Stimulated activated naive CD8-positive, alpha-beta T cell treated with anti-CD3 and anti-CD28 coated beads, Interleukin-15, amount 100 ng/mL, for 72 hours (primary cell): ENCODE measurements around the gene FRMD8.

ENCODE experiments used
- ATAC-seq: fragments of 150-1000 bp; cut with Tn5 transposase; 2 replicates; pipeline ENCODE4 v1.10.0; 2021; ENCODE audit warnings: mild to moderate bottlenecking, moderate library complexity
- DNase-seq, 2 donors: peaks; one replicate each; pipeline ENCODE4 v3.0.0; 2021 to 2022
- H3K27ac Mint-ChIP-seq, 2 donors: one replicate each; pipeline ENCODE4 v1.8.0; 2022; ENCODE audit warnings: mild to moderate bottlenecking in 2 of 2, mixed read lengths in 2 of 2, moderate library complexity in 2 of 2
- H3K27me3 Mint-ChIP-seq: one replicate; pipeline ENCODE4 v1.8.0; 2022; ENCODE audit warnings: mixed read lengths
- H3K4me1 Mint-ChIP-seq: one replicate; pipeline ENCODE4 v1.8.0; 2022; ENCODE audit warnings: mild to moderate bottlenecking, mixed read lengths
- H3K4me3 Mint-ChIP-seq, 2 donors: one replicate each; pipeline ENCODE4 v1.8.0; 2022; ENCODE audit warnings: mild to moderate bottlenecking in 2 of 2, mixed read lengths in 2 of 2, moderate library complexity in 1 of 2
- H3K9me3 Mint-ChIP-seq, 2 donors: one replicate each; pipeline ENCODE4 v1.8.0; 2022; ENCODE audit warnings: mixed read lengths in 2 of 2

Gene FRMD8, protein sequence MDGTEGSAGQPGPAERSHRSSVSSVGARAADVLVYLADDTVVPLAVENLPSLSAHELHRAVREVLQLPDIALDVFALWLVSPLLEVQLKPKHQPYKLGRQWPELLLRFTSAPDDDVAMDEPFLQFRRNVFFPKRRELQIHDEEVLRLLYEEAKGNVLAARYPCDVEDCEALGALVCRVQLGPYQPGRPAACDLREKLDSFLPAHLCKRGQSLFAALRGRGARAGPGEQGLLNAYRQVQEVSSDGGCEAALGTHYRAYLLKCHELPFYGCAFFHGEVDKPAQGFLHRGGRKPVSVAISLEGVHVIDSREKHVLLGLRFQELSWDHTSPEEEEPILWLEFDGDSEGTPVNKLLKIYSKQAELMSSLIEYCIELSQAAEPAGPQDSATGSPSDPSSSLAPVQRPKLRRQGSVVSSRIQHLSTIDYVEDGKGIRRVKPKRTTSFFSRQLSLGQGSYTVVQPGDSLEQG

DNA sequence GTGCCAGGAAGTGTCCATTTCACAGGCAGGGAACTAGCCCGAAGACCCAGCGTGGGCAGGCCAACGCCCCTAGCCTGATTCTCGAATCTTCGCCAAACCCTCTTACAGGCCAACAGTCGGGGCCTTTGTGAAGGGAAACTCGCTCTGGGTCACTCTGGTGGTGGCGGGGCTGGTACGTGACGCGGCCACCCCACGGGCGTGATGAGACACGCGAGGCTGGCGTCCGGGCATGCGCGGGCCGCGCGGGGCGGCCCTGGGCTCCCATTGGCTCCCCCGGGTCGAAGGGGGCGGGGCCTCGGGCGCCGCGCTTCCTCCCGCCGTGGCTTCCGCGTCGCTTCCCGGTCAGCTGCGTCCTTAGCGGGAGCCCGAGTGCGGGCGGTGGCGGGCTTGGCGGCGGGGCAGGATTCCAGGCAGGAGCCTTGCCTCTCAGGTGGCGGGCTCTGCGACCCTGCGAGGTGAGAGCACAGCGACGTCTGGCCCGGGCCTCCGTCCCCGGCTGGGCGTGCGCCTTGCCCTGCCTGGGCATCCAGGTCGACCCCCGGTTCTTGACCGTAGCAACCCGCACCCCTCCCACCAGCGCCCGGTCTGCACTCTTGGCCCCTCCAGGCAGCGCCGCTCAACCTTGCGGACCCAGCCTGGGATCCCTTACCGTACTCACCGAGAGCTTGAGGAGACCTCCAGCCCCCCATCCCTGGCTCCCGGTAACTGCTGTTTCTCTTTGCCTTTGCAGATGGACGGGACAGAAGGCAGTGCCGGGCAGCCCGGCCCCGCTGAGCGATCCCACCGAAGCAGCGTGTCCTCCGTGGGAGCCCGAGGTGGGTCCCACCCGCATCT, at the start of gene FRMD8:
FRMD8 (plus strand) TSS at position 331 of the 834 bp plus-strand sequence; CDS start at position 731, 400 bp downstream.
- Mint-ChIP-seq H3K4me3 (peak within 1 kb of the TSS; percentile 84 to 96), H3K4me1 (peaks cover 92% of the 10 kb centered on the region), H3K27me3 (no peaks in the 10 kb centered on the region), H3K9me3 (no peaks in the 10 kb centered on the region), H3K27ac (peak within 1 kb of the TSS; percentile 95 to 97)
- ATAC-seq, result peak; percentile 14
- DNase-seq, result peak; percentile 72 to 75

GRCh38 chr11:65338676-65339075, 47.8 kb upstream of the FRMD8 start:
- peak overlapping the region in 1 of 2 donors; percentile 35 for H3K27ac Mint-ChIP-seq
- peaks cover 47% of the 10 kb centered on the region for H3K4me1 Mint-ChIP-seq
- ATAC-seq (no peak), DNase-seq (no peak)
- H3K4me3 Mint-ChIP-seq, result no peak overlapping the region
- no peaks in the 10 kb centered on the region for H3K9me3 Mint-ChIP-seq
- H3K27me3 Mint-ChIP-seq, result no peaks in the 10 kb centered on the region

DNA sequence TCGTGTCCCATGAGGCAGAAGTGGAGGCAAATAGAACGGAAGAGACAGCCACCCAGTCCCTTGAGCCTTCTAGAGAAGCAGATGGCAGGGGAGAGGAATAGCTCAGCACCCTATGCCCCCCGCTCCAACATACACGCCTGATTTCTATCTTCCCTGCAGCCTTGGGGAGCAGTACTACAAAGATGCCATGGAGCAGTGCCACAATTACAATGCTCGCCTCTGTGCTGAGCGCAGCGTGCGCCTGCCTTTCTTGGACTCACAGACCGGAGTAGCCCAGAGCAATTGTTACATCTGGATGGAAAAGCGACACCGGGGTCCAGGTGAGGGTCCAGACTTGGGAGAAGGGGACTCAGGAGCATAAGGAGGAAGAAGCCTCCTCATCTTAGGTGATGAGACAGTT, 46.2 kb upstream of the FRMD8 start:
- ATAC-seq (no peak), DNase-seq (no peak)
- Mint-ChIP-seq H3K27me3 (no peaks in the 10 kb centered on the region), H3K9me3 (no peaks in the 10 kb centered on the region), H3K4me3 (no peak overlapping the region), H3K4me1 (peaks cover 37% of the 10 kb centered on the region), H3K27ac (peak overlapping the region in 1 of 2 donors; percentile 9)

GRCh38 chr11:65341856-65342255, 44.6 kb upstream of the FRMD8 start:
- Mint-ChIP-seq H3K27ac (no peak overlapping the region), H3K4me1 (peaks cover 30% of the 10 kb centered on the region), H3K4me3 (no peak overlapping the region), H3K9me3 (no peaks in the 10 kb centered on the region), H3K27me3 (no peaks in the 10 kb centered on the region)
- ATAC-seq (no peak), DNase-seq (no peak)

- no peaks in the 10 kb centered on the region for H3K9me3 Mint-ChIP-seq
- H3K4me1 Mint-ChIP-seq, result peaks cover 25% of the 10 kb centered on the region
- no peak overlapping the region for H3K4me3 Mint-ChIP-seq
- ATAC-seq (no peak), DNase-seq (no peak)
- no peaks in the 10 kb centered on the region for H3K27me3 Mint-ChIP-seq
- H3K27ac Mint-ChIP-seq, result no peak overlapping the region
Measured at GRCh38 chr11:65351511-65351910, 34.9 kb upstream of the FRMD8 start.

DNA sequence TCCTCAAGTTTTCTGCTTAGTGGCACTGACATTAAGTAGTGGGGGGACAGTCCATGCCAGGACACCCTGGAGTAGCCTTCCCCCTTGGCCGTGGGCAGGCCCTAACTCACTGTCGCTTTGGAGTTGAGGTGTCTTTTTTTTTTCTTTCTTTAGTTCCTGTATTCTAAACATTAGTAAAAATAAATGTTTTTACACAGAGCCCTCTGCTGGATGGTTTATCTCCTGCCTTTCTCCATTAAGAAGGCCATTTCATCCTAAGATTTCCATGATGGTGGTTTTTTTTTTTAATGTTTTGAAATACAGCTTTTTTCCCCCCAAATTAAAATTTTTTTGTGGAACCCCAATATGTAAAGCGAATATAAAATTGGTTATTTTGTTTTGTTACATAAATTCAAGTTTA, 33.7 kb upstream of the FRMD8 start:
- ATAC-seq (no peak), DNase-seq (no peak)
- Mint-ChIP-seq H3K9me3 (no peaks in the 10 kb centered on the region), H3K27me3 (peaks cover 6% of the 10 kb centered on the region), H3K4me1 (peaks cover 25% of the 10 kb centered on the region), H3K4me3 (no peak overlapping the region), H3K27ac (no peak overlapping the region)

GRCh38 chr11:65353376-65353775, 33.1 kb upstream of the FRMD8 start:
- ATAC-seq, result no peak
- Mint-ChIP-seq H3K4me1 (peaks cover 25% of the 10 kb centered on the region), H3K27me3 (peaks cover 6% of the 10 kb centered on the region), H3K27ac (no peak overlapping the region), H3K9me3 (no peaks in the 10 kb centered on the region), H3K4me3 (peak overlapping the region; percentile 41 to 71)
- DNase-seq, result no peak

DNA sequence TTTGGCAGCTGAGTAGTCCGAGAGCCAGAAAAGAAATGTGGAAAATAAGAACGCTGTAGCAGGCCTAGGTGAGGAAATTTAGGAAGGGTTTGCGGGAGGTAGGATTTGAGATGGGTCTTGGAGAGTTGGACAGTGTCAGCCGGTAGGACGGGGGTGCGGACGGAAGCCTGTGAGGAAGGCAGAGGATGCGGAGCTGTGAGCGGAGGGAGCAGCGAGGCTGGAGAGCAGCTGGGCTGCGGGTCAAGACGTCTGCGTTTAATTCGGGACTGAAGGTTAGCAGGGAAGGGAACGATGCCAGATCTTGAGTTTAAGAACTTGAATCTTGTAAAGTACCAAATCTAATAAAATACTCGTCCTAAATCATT, 32.6 kb upstream of the FRMD8 start:
- peaks cover 6% of the 10 kb centered on the region for H3K27me3 Mint-ChIP-seq
- no peaks in the 10 kb centered on the region for H3K9me3 Mint-ChIP-seq
- H3K27ac Mint-ChIP-seq, result no peak overlapping the region
- DNase-seq, result no peak
- H3K4me1 Mint-ChIP-seq, result peaks cover 25% of the 10 kb centered on the region
- ATAC-seq, result no peak
- peak overlapping the region; percentile 41 to 71 for H3K4me3 Mint-ChIP-seq

DNA sequence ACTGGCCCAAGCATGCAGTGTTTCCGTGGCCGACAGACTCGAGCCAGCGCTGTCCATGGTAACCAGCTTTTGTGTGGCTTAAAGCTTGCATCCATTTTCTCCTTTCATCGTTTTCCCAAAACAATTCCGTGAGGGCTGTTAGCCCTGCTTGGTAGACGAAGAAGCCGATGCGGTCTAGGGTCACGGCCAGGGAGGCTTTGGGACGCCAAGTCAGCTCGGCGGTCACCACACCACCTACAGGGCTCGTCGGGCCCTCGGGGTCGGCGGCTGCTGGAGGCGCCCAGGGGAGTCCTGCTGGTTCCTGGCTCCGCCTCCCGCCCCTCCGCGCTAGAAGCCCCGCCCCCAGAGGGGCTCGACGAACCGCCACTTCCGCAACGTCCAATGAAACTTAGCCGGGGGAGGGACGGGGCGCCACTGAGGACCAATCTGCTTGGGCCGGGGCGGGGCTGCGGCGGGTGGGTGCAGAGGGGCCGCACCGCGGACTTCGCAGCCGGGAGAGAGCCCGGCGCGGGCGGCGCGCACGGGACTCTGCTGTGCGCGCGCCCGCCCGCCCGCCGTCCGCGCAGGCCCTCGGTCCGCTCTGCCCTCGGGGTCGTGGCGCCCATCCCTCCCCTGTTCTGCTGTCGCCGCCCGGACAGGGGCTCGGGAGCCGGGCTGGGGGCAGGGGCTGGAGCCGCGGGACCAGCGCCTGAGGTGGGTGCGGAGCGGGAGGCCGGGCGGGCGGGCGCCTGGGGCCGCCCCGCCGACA, 32.0 kb upstream of the FRMD8 start, which contains the start of gene TIGD3:
TIGD3 (plus strand) TSS at position 487 of the 748 bp plus-strand sequence. CDS start 1,058 bp downstream, outside the sequence.
- peak within 1 kb of the TSS; percentile 92 to 95 for H3K4me3 Mint-ChIP-seq
- H3K9me3 Mint-ChIP-seq, result no peaks in the 10 kb centered on the region
- peak within 1 kb of the TSS; percentile 1 to 92 for H3K27ac Mint-ChIP-seq
- peaks cover 6% of the 10 kb centered on the region for H3K27me3 Mint-ChIP-seq
- peaks cover 25% of the 10 kb centered on the region for H3K4me1 Mint-ChIP-seq
- DNase-seq, result peak; percentile 96
- ATAC-seq, result peak; percentile 97

- DNase-seq (peak; percentile 48 to 49), ATAC-seq (peak; percentile 43)
- Mint-ChIP-seq H3K4me1 (peaks cover 25% of the 10 kb centered on the region), H3K27ac (peak overlapping the region; percentile 1 to 92), H3K9me3 (no peaks in the 10 kb centered on the region), H3K27me3 (peaks cover 6% of the 10 kb centered on the region), H3K4me3 (peak overlapping the region; percentile 92 to 95)
Measured at GRCh38 chr11:65355013-65355775, 31.2 kb upstream of the FRMD8 start.

DNA sequence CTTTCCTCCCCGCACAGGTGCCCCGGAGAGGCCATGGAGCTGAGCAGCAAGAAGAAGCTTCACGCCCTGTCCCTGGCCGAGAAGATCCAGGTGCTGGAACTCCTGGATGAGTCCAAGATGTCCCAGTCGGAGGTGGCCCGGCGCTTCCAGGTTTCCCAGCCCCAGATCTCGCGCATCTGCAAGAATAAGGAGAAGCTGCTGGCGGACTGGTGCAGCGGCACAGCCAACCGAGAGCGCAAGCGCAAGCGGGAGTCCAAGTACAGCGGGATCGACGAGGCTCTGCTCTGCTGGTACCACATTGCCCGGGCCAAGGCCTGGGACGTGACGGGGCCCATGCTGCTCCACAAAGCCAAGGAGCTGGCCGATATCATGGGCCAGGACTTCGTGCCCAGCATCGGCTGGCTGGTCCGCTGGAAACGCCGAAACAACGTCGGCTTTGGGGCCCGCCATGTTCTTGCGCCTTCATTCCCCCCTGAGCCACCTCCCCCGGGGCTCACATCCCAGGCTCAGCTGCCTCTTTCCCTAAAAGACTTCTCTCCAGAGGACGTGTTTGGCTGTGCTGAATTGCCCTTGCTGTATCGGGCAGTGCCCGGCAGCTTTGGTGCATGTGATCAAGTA, 30.6 kb upstream of the FRMD8 start:
- no peaks in the 10 kb centered on the region for H3K9me3 Mint-ChIP-seq
- peaks cover 25% of the 10 kb centered on the region for H3K4me1 Mint-ChIP-seq
- H3K27ac Mint-ChIP-seq, result peak overlapping the region in 1 of 2 donors; percentile 1
- no peak for ATAC-seq
- no peak for DNase-seq
- peaks cover 6% of the 10 kb centered on the region for H3K27me3 Mint-ChIP-seq
- peak overlapping the region; percentile 92 to 95 for H3K4me3 Mint-ChIP-seq

DNA sequence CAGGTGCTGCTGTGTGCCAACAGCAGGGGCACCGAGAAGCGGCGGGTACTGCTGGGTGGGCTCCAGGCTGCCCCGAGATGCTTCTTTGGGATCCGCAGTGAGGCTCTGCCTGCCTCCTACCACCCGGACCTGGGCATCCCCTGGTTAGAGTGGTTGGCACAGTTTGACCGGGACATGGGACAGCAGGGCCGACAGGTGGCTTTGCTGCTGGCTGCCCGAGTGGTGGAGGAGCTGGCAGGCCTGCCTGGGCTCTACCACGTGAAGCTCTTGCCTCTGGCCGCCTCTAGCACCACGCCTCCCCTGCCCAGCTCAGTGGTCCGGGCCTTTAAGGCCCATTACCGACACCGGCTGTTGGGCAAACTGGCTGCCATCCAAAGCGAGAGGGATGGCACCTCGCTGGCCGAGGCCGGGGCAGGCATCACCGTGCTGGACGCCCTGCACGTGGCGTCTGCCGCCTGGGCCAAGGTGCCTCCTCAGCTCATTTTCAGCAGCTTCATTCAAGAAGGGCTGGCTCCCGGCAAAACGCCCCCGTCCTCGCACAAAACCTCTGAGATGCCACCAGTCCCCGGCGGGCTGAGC, 30.0 kb upstream of the FRMD8 start:
- ATAC-seq, result no peak
- H3K27me3 Mint-ChIP-seq, result peaks cover 6% of the 10 kb centered on the region
- peak overlapping the region in 1 of 2 donors; percentile 50 for H3K4me3 Mint-ChIP-seq
- H3K9me3 Mint-ChIP-seq, result no peaks in the 10 kb centered on the region
- H3K4me1 Mint-ChIP-seq, result peaks cover 25% of the 10 kb centered on the region
- no peak for DNase-seq
- no peak overlapping the region for H3K27ac Mint-ChIP-seq

- DNase-seq (no peak), ATAC-seq (no peak)
- H3K4me1 Mint-ChIP-seq, result peaks cover 26% of the 10 kb centered on the region
- peak overlapping the region in 1 of 2 donors; percentile 21 for H3K27ac Mint-ChIP-seq
- H3K9me3 Mint-ChIP-seq, result no peaks in the 10 kb centered on the region
- H3K4me3 Mint-ChIP-seq, result no peak overlapping the region
- H3K27me3 Mint-ChIP-seq, result peaks cover 6% of the 10 kb centered on the region
Measured at GRCh38 chr11:65357856-65358356, 28.5 kb upstream of the FRMD8 start.
